HG03469 (cell line): ENCODE measurements around the gene SLC7A1.

ENCODE experiments used
- ATAC-seq: cut with Tn5 transposase; IDR thresholded peaks from one replicate; pipeline ENCODE4 v1.9.1; 2021; ENCODE audit warnings: mild to moderate bottlenecking, moderate library complexity, moderate number of reproducible peaks; ENCODE audit not compliant: unreplicated experiment

The SLC7A1 gene

DNA sequence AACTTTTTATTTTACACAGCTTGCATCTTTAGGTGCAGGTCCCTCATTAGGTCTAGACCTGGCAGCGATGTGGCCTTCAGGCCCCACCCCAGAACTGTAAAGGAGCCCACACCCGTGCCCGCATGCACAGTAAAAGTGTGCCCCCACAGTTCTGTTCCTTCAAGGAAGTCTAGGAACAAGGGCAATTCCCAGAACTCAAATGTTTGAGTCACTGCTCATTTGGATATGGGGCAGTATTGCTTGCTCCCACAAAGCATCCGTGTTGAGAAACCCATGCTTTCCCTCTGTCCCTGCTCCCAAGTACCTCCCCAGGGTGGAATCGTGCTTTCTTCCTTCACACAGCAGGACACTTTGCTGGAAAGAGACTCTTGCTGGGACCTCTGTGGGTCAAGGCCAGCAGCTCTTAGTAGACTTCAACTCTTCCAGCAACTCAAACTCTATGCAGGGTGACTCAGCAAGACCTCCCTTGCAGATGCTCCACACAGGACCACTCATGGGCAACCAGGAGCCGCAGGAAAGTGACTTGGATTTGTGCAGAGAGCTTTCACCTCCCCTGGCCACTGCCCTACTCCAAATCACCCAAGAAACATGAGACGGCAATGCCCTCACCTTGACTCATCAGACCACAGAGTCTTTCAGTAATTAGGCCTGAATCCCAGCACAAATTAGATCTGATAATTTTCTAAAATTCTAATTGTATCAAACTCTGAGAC lies 12.3 kb downstream of the SLC7A1 start:
- ATAC-seq = no peak

DNA sequence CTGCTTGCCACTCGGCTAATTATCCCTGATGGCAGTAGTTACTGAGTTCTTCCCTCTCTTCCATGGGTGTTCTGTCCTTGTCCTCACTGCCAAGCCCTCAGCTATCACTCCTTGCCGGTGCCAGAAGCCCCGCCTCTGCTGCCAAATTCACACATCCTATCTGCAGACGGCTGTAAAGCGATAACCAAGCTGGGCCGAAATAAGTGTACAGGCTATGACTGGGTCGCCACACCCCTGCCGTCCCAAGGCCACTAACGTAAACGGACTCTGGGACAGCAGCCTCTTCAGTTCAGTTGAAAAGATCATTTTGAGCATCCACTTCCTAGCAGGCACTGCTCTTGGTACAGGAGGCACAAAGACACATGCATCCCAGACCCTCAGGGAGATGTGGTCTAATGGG lies 13.3 kb downstream of the SLC7A1 start:
- no peak for ATAC-seq

GRCh38 chr13:29581666-29582065 lies 13.8 kb downstream of the SLC7A1 start:
- ATAC-seq = no peak

DNA sequence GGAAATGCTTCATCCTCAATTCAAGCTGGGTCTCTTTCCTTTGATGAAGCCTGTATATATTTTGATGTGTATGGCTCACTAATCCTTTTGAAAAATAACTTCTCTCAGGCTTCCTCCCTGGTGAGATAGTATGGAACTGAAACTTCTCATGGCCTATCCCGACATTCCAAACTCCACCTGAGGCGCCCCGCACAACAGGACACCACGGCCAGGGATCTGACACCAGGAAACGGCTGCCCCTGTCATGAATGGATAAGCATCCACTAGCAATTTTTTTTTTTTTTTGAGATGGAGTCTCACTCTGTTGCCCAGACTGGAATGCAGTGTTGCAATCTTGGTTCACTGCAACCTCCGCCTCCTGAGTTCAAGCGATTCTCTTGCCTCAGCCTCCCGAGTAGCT lies 16.4 kb downstream of the SLC7A1 start:
- ATAC-seq = no peak

GRCh38 chr13:29578300-29579085 lies 17.0 kb downstream of the SLC7A1 start:
- ATAC-seq = no peak

DNA sequence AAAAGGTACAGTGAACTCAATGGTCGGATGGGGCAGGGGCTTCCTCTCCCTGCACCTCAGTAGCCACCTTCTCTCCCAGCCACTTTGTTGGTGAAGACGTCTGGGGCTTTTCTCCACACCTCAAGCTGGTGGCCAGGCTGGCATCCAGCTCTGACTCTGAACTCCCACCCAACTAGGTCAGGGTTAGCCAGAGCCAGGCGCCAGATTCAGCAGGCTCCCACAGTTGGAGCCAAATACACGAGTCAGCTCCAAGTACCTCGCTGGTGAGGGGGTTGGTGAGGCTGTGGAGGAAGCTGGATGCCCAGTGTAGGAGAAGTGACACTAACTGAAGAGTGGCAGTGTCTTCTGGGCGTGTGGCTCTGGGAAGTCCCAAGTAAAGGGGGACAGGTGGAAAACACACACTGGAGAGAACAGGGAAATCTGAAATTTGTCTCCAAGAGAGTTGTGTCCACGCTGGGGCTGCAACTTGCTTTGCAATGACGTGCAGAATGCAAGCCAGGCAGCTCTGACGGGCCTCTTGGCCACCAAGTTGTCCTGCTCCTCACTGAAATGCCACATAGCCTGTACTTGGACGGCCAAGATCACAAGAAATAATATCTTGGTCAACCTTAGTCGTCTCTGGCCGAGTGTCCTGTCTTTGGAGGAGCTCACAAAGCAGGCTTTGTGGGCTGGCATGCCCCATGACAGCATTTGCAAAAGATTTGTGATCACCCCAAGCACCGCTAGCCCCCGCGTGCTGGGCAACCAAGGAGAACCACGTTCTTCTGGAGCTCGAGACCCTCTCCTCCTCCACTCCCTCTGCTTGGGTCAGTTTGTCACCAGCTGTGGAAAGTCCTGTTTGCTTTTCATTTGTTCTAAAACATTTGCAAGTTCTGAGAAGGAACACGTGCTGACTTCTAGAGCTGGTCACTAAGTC lies 18.1 kb downstream of the SLC7A1 start:
- ATAC-seq = no peak

DNA sequence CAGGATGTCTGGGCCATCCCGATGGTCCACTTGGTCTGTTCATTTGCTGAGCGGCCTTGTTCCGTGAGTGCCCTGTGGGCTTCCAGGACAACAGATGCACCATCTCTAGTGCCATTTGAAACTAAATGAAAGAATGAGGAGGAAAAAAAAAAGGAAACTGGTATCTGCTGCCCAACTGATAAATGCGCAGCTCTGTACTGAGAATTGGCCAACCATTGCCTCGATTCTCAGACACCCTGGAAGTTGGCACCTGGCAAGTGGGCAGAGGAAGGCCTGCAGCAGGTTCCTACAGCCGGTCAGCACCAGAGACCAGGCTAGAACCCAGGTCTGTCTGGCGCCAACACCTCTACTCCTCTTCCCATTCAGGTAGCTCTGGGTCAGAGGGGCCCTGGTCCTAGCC lies 18.9 kb downstream of the SLC7A1 start:
- no peak for ATAC-seq

- ATAC-seq = no peak
These were observed 20.4 kb downstream of the SLC7A1 start for GRCh38 chr13:29575098-29575497.

- no peak for ATAC-seq
These were observed 22.3 kb downstream of the SLC7A1 start for GRCh38 chr13:29573190-29573589.

GRCh38 chr13:29572575-29572974 lies 22.9 kb downstream of the SLC7A1 start:
- no peak for ATAC-seq

DNA sequence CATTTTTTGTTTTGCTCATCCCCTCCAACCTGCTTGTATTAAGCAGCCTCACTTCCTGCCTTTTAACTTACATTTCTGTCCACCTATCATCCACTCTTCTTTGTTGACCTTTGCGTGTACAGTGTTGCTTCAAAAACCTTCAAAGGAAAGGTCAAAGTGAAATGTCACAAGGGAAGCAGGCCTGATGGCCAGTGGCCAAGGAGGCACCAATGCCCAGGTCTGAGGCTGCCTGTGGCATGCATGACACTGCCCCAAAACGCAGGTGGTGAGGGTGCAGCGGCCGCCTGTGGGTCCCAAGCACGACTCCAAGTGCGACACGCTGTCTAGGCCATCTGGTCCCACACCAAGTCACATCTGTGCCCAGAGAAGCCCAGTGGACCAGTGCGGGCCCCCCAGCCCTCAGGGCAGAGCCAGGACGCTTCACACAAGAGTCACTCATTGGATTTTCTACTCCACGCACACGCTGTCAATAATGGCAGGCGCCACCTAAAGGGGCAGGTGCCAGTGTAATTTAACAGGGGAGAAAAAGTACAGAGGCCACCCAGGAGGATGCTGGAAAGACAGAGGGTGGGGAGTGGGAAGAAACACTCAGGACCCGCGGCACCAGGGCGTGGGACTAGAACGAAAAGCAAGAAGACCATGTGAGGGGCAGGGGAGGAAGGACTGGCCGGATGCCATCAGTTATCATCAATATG lies 23.5 kb downstream of the SLC7A1 start:
- ATAC-seq = no peak

DNA sequence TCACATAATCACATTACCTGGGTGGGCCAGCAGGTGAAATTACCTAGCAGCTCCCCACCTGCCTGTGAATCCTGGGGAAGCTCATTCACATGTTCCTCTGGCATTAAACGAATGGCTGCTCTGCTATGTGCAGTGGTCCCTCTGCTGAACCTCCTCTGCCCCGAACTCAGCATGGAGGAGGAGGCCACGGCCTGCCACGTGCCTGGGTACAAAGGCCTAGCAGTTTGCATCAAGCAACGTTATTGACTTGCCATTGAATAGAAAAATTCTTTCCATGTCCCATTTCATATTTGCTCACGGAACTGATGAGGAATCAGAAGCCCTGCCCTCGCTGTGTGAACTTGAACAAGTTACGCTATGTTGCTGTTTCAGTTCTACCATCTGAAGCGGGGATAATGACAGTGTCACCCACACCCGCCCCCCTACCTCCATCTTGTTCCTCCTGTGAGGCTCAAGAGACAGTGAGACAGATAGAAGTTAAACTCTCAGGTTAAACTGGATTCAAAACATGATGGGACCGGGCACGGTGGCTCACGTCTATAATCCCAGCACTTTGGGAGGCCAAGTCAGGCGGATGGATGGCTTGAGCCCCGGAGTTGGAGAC lies 25.3 kb downstream of the SLC7A1 start:
- no peak for ATAC-seq

DNA sequence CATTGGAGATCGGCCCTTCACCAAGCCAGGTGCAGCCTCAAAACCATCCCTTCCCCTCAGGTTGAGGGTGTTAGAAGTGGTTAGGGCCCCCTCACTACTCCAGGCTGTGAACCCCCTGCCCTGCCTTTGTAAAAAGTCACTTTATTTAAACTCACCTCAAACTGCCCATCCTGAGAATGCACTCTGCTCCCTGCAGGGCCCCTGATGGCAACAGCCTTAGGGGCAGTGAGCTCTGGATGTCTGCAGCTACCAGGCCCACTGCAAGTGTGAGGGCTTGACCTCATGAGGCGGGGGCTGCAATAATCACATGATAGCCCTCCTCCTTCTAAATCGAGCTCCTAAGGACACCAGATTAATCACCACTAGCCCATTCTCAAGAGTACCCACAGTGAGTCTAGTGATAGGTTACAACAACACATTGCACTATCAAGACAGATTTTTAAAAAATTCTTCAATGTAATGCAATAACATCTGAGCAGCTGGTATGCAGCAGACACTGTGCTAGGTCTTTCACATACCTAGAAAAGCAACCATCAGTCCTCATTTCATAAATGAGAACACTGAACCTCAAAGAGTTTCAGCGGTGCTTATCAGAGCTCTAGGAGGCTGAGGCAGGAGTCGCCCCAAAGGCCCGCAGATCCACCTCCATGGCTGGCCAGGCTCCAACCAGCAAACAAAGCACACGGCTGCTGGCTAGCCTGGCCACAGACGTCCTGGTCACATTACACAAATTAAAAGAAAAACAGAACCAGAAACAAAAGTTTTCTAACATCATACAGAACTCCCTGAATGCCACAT lies 26.0 kb downstream of the SLC7A1 start:
- ATAC-seq = no peak

DNA sequence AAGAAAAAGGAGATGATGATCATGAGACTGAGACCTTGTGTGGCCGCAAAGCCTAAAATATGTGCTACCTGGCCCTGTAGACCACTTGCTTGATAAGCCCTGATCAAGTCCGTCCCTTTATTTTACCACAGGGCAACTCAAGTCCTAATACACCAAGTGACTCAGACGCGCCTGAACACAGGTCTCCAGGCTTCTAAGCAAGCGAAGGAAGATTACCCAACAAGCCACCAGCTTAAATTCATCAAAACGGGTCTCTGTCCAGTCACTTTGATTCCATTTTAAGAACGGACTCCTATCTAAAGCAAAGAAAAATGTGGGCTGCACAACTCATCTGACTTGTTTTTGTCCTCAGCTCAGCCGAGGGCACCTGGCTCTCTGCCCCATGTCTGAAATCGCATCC lies 26.8 kb downstream of the SLC7A1 start:
- no peak for ATAC-seq

- ATAC-seq = no peak
These were observed 28.1 kb downstream of the SLC7A1 start for GRCh38 chr13:29567411-29567810.

DNA sequence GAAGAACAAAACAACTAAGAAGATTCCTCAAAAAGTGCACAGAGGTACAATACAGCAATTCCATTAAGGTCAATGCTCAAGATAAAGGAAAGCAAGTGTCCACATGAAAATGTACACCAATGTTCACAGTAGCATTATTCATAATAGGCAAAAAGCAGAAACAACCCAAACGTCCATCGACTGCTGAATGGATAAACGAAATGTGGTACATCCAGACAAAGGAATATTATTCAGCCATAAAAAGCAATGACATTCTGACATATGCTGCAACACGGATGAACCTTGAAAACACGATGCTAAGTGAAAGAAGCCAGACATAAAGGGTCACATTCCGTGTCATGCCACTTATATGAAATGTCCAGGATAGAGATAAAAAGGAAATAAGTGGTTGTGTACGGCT lies 29.3 kb downstream of the SLC7A1 start:
- no peak for ATAC-seq

GRCh38 chr13:29564818-29565217 lies 30.7 kb downstream of the SLC7A1 start:
- no peak for ATAC-seq

DNA sequence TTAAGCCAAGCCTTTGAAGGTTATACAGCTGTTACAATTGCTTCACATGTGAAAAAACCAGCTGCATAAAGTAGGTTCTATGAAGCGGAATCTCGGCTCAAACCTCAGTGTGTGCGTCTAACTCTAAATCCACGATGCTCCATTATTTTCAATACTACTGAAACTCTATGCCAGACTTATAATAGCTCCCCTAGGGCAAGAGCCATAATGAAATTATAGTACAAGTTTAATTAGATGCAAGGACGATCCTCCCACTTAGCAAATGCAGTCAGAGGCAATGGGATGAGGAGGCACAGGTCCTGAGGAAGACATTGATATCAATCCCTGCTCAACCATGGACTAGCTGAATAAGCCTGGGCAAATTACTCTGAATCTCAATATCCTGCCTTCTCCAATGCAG lies 31.1 kb downstream of the SLC7A1 start:
- ATAC-seq = no peak

- ATAC-seq = no peak
These were observed 31.5 kb downstream of the SLC7A1 start for GRCh38 chr13:29563941-29564340.
